Colonic mucosa (tissue), 4 donors: ENCODE measurements around the gene DAAM1. TPM values are rescaled to one million over a fixed set of nuclear protein-coding genes. Genes with fewer than 3 reads are reported as not detected.

Experiments
- DNase-seq: peaks from one replicate; pipeline ENCODE4 v3.0.0-alpha.2; 2020
- H3K27ac ChIP-seq: fragments of 200-600 bp; one replicate; pipeline ENCODE4 v1.8.0; 2021
- H3K27me3 ChIP-seq: fragments of 200-600 bp; one replicate; pipeline ENCODE4 v1.8.0; 2021
- H3K36me3 ChIP-seq: fragments of 200-600 bp; one replicate; pipeline ENCODE4 v1.8.0; 2021
- H3K4me1 ChIP-seq: fragments of 200-600 bp; one replicate; pipeline ENCODE4 v1.8.0; 2021; ENCODE audit warnings: mild to moderate bottlenecking
- H3K4me3 ChIP-seq: fragments of 200-600 bp; one replicate; pipeline ENCODE4 v1.8.0; 2021
- H3K9ac ChIP-seq, 2 donors: one replicate each; pipeline ENCODE4 v1.7.0; 2013; ENCODE audit warnings: control low read depth in 2 of 2, low read depth in 2 of 2, low read length in 2 of 2
- H3K9me3 ChIP-seq: fragments of 200-600 bp; one replicate; pipeline ENCODE4 v1.8.0; 2021
- intact Hi-C: fragments of 100-400 bp; cut with DNase I; formaldehyde crosslinking; loops from one replicate; pipeline ENCODE4 v1.14.1; 2022
- total RNA-seq, 2 donors: library from RNA; stranded (reverse); fragmentation: NEBNext Ultra II Directional in 1 of 2; extraction: Animal tissue kit (Norgen Biotek cat#: 25700) in 1 of 2; gene quantifications; one replicate each; pipeline ENCODE4 v1.2.1, GENCODE V29; 2021
- TF ChIP-seq, protein P1 (sequence below): fragments of 200-600 bp; IDR thresholded peaks from one replicate; pipeline ENCODE4 v1.8.0; 2022; ENCODE audit warnings: antibody characterized with exemption, mild to moderate bottlenecking
- donor health status: healthy.
- donor health status: DM: no; HTN: no; CAD: no.
- donor health status: DM: no; HTN: no; CAD: no.

Gene DAAM1
- total RNA-seq, 2 donors from 2014 or later: 35.0 to 52.4 TPM

DNA sequence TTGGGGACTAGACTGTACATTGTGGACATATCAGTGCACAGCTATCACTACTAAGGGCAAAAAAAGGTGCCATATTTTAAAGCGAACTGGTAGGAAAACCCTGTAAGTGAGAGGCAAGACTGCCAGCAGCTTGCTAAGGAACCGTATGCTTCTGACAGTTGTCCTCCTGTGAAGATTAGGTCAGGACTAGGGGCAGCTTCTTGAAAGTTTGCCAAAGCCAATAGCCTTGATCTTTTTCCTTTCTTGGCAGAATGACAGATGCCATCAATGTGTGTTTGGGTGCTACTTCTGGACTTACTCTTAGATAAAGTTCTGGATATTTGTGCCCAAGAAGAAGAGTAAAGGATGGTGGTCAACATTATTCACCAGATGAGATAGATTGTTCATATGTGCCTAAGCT lies 7.4 kb downstream of the DAAM1 start:
- Histone ChIP-seq H3K9ac (no peak overlapping the region), H3K9me3 (no peaks in the 10 kb centered on the region), H3K27ac (no peak overlapping the region), H3K27me3 (no peaks in the 10 kb centered on the region), H3K36me3 (no peaks in the 10 kb centered on the region), H3K4me1 (no peaks in the 10 kb centered on the region), H3K4me3 (no peak overlapping the region)
- intact Hi-C loops: no loop called here
- TF ChIP-seq, protein P1, sequence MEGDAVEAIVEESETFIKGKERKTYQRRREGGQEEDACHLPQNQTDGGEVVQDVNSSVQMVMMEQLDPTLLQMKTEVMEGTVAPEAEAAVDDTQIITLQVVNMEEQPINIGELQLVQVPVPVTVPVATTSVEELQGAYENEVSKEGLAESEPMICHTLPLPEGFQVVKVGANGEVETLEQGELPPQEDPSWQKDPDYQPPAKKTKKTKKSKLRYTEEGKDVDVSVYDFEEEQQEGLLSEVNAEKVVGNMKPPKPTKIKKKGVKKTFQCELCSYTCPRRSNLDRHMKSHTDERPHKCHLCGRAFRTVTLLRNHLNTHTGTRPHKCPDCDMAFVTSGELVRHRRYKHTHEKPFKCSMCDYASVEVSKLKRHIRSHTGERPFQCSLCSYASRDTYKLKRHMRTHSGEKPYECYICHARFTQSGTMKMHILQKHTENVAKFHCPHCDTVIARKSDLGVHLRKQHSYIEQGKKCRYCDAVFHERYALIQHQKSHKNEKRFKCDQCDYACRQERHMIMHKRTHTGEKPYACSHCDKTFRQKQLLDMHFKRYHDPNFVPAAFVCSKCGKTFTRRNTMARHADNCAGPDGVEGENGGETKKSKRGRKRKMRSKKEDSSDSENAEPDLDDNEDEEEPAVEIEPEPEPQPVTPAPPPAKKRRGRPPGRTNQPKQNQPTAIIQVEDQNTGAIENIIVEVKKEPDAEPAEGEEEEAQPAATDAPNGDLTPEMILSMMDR: no peak
- DNase-seq: no peak

DNA sequence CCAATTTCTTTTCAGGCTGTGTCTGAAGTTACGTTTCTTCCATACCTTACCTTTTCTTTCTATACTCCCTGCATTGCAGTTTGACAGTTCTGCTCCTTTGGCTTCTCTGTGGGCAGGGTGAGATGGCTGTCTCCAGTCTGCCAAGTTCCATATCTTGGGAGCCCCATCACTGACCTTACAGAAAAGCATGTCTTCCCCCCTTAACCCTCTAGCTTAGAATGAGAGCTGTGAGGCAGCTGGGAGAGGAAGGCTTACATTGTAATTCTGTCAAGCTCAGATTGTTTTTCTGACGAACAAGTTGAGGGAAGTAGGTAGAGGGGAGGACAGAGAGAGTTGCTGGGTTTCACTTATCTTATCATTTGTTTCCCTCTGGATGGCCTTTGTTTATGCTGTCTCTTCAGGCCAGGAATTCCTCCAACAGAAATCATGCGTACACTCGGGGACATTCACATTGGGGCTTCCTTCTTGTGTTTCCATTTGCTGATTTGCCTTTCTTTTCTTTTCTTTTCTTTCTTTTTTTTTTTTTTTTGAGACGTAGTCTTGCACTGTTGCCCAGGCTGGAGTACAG lies 9.3 kb downstream of the DAAM1 start:
- no peak for DNase-seq
- no peak overlapping the region for H3K4me3 ChIP-seq
- TF ChIP-seq, protein P1: no peak
- no peaks in the 10 kb centered on the region for H3K4me1 ChIP-seq
- H3K36me3 ChIP-seq: no peaks in the 10 kb centered on the region
- H3K9ac ChIP-seq: no peak overlapping the region
- H3K27me3 ChIP-seq: no peaks in the 10 kb centered on the region
- H3K9me3 ChIP-seq: no peaks in the 10 kb centered on the region
- intact Hi-C loops: no loop called here
- H3K27ac ChIP-seq: no peak overlapping the region

DNA sequence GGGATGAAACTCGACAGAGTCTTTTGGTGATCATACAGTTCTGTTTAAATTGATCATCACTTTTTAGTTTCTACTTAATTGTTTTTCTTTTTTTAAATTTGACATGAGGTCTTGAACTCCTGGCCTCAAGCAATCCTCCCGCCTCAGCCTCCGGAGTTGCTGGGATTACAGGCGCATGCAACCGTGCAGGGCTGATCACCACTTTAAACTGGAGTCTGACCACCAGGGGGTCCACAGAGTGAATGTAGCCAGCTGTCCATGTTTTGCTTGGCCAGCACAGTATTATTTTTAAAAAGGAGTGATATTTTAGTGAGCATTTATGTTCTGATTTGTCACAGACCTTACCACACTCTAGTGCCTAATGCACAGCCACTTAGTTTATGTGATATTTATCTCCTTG lies 10.7 kb downstream of the DAAM1 start:
- no peaks in the 10 kb centered on the region for H3K27me3 ChIP-seq
- H3K4me3 ChIP-seq: no peak overlapping the region
- no peak for DNase-seq
- H3K36me3 ChIP-seq: no peaks in the 10 kb centered on the region
- TF ChIP-seq, protein P1: no peak
- H3K27ac ChIP-seq: no peak overlapping the region
- H3K9ac ChIP-seq: no peak overlapping the region
- no peaks in the 10 kb centered on the region for H3K4me1 ChIP-seq
- intact Hi-C loops: no loop called here
- no peaks in the 10 kb centered on the region for H3K9me3 ChIP-seq

DNA sequence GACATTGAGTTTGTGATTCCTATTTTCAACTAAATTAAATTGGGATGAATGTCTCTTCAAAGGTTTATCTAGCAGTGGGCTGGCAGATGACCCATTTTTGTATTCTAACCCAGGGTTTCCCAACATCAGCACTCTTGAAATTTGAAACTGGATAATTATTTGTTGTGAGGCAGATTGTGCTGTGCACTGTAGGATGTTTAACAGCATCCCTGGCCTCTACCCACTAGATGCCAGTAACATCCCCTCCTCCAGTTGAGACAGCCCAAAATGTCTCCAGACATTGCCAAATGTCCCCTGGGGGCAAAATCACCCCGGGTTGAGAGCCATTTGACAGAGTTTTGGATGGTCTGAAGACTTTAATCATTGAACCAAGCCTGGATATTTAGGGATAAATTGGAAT lies 11.1 kb downstream of the DAAM1 start:
- TF ChIP-seq, protein P1: no peak
- no peak for DNase-seq
- Histone ChIP-seq H3K4me3 (no peak overlapping the region), H3K9me3 (no peaks in the 10 kb centered on the region), H3K27ac (no peak overlapping the region), H3K27me3 (no peaks in the 10 kb centered on the region), H3K36me3 (no peaks in the 10 kb centered on the region), H3K9ac (no peak overlapping the region), H3K4me1 (no peaks in the 10 kb centered on the region)
- intact Hi-C loops: no loop called here

DNA sequence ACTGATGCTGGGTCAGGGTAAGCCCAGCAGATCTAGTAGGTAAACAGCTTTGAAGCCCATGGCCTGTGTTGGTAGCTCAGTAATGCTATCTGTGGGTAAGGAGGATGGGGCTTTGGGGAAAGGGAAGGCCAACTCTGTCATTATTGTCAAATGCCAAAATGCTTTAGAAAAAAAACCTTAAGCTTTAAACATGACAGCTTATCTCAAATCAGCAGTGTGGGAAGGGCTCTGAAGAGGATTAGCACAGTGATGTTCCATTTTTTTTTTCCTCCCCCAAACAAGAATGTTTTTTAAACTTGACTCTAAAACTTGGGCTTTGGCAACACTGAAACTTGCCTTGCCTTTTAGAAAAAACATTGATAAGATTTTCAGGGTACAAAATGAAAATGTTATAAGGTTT lies 11.7 kb downstream of the DAAM1 start:
- Histone ChIP-seq H3K36me3 (no peaks in the 10 kb centered on the region), H3K9ac (no peak overlapping the region), H3K4me1 (no peaks in the 10 kb centered on the region), H3K4me3 (no peak overlapping the region), H3K27ac (no peak overlapping the region), H3K9me3 (no peaks in the 10 kb centered on the region), H3K27me3 (no peaks in the 10 kb centered on the region)
- TF ChIP-seq, protein P1: no peak
- intact Hi-C loops: no loop called here
- DNase-seq: no peak
